Measurements from ENCODE around the gene PTGES2.
"Not testable (repeated sequence)": the region's sequence is repeated elsewhere in the genome, so short reads cannot be mapped to it uniquely, and the experiment has no call there.

PTGES2 gene

DNA sequence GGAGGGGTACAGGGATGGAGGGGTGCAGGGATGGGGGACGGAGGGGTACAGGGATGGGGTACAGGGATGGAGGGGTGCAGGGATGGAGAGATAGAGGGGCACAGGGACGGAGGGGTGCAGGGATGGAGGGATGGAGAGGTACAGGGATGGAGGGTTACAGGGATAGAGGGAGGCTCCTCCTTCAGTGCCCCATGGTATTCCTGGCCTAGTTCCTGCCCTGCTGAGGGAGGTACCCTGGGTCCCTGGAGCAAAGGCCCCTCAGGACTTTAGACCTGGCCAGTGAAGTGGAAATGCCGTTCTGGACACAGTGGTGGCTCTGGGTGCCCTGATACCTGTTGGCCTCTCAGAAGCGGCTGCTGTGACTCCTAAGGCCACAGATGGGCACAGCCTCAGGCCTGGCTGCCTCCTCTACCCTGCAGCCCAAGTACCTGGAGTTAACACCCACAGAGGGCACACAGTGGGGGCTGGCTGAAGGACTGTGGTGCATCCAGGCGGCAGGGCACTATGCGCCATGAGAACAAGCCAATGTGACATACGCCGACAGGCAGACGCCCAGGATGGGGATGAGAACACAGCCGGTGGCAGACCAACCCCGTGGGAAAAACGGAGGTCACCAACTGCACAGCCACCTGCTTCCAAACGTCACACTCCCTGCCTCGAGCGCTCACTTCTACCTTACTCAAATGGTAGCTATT lies 8.4 kb downstream of the PTGES2 start:
- no peak for DNase-seq

DNA sequence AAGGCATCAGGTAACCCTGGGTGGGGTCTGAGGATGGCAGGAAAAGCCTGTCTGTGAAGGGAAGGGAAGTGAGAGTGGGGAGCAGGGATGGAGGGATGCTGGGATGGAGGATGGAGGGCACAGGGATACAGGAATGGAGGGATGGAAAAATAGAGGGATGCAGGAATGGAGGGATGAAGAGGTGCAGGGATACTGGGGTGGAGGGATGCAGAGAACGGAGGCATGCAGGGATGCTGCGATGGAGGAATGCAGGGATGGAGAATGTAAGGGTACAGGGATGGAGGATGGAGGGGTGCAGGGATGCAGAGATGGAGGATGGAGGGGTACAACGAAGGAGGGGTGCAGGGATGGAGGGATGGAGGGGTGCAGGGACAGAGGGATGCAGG lies 9.1 kb downstream of the PTGES2 start:
- no peak for DNase-seq

DNA sequence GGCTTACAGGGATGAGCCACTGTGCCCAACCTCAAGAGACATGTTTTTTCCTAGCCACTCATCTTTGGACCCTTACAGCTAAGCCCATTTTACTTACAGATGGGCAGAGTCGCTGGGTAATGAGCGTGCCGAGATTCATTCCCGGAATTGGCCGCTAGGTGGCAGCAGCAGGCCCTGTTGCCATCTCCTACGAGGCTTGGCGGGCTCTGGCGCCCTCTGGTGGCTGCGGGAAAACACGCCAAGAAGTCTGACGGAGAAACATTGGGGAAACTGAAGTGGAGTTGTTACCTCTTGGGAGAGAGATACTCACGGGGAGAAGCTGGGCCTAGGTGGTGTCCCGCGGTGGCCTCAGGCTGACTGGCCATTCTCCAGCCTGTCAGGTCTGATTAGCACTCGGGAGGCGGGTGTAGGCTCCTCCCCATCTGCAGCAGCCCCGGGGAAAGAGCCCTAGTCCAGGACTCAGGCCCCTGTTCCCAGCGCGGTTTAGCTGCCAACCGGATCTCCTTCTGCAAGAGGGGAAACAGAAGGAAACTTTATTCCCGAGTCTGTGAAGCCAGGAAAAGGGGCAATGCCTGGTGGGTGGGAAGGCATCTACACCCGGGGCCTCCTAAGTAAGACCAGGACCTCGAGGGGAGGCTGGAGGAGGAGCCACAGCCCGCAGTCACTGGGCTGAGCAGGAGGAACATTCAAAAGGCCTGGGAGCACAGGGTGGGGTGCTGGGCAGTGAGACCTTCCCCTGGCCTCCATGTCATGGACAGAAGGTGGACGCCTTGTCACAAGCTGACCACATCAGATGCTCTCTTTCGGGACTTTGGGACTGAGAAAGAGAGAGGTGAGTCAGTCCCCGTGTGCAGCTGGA lies 9.7 kb downstream of the PTGES2 start:
- DNase-seq, result peak; percentile 77

DNA sequence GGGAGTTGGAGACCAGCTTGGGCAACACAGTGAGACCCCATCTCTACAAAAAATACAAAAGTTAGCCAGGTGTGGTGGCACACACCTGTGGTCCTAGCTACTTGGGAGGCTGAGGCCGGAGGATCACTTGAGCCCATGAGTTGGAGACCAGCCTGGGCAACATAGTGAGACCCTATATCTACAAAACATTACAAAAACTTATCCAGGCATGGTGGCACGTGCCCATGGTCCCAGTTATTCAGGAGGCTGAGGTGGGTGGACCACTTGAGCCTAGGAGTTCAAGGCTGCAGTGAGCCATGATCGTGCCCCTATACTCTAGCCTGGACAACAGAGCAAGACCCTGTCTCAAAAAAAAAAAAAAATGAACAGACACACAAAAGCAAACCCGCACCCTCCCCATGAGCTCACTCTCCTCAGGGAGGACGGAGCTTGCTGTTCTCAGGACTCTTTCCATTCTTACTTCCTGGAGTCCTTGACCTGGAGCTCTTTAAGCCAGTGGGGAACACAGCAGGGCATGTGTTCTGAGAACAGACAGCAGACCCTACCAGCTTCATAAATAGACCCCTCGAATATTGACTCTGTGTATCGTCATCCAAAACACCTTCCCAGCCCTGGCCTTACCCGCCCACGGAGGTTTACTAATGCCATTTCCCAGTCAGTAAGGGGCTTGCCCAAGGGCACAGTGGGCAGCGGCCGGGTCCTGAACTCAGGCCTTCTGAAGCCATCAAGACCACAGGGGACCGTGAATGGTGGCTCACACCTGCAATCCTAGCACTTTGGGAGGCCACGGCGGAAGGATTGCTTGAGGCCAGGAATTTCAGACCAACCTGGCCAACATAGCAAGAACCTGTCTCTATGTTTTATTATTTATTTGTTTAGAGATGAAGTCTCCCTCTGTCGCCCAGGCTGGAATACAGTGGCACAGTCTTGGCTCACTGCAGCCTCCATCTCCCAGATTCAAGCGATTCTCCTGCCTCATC lies 11.1 kb downstream of the PTGES2 start:
- no peak for DNase-seq

DNA sequence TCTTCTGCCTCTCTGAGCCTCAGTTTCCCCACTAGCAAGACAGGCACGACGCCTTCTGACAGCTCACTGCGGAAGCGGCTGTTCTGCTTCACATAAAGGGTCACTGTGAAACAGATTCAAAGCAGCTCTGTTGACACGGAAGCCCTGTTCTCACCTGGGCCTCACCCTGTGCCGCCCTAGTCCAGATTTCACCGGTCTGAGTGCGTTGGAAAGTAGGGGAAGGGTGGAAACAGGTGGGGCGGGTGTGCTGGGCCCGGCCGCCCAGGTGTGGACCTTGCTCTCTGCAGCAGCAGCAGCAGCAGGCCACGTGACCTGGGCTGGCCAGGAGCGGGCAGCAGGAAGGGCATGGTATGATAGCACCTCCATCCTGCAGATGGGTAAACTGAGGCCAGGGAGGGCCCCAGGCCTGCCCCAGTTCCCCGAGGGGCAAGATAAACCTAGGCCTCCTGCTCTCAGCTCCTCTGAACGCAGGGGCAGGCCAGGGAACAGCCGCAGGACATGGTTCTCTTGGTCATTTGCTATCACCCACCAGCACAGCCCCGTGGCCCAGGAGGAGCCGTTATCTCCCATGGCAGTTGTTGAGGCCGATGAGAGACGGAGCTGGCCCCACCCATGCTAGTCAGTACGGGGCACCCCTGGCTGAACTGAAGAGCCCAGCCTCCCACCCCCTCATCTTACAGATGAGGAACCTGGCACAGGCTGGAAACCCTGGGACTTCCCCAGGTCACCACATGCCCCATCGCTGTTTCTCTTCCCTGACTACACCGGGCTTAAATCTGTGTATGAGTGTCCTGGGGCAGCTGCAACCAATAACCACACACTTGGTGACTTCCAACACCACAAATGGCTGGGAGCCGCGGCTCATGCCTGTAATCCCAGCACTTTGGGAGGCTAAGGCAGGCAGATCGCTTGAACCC lies 12.1 kb downstream of the PTGES2 start:
- DNase-seq, result no peak

DNA sequence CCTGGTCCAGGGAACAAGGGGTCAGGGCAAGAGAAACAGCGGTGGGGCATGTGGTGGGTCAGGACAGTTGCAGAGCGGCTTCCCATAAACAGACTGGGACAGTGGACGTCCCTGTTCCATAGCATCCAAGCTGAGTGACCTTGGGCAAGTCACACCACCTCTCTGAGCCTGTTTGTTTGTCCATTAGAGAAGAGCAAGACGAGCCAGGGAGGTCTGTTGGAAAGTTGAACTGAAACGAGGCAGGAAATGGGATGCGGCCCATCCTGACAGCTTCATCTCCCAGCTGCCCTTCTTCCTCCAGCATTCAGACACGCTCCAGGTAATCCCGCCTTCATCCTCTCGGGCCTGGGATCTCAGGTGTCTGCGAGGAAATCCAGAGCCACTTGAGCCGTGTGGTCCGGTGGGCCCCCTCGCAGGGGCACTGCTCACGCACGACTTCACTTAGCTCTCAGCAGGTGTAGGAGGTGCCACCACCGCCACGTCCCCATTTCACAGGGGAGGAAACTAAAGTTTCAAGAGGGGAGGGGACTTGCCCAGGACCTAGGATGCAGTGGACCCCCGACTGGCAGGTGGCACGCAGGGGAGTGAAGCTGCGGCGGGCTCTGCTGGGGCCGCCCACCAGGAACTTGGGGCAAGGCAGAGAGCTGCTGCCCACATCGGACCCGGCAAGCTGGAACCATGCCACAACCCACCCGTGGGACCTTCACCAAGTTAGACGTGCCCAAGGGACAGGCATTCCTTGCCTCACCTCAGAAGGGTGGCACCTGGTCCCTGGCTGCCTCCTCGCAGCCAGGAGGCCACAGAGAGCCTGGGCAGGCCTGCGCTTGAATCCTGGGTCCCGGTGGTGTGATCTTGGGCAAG lies 13.0 kb downstream of the PTGES2 start:
- no peak for DNase-seq

DNA sequence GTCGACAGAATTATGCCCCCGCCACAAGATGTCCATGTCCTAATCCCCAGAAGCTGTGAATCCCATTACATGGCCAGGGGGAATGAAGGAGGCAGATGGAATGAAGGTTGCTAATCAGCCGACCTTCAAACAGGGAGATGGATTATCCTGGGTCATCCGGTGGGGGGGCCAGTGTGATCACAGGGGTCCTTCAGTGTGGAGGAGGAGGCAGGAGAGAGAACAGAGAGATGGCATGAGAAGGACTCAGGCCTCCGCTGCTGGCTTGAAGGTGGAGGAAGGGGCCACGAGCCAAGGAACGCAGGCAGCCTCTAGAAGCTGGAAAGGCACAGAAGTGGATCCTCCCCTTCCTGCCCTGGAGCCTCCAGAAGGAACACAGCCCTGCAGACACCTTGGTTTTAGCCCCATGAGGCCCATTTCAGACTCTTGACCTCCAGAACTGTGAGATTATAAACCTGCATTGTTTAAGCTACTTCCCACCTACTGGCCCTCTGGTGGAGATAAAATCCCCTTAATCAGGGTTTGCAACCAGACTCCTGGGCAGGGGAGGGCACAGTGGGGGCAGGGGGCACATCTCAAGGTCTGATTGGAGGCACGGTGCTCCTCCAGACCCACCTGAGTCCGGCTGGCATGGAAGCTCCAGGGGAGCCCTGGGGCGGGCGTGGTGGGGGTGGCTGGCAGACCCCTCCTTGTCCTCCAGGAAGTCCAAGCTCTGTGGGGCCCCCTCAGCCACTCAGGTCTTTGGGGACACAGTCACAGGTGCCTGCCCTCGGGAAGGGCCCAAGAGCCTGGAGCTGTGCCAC lies 13.8 kb downstream of the PTGES2 start:
- no peak for DNase-seq

DNA sequence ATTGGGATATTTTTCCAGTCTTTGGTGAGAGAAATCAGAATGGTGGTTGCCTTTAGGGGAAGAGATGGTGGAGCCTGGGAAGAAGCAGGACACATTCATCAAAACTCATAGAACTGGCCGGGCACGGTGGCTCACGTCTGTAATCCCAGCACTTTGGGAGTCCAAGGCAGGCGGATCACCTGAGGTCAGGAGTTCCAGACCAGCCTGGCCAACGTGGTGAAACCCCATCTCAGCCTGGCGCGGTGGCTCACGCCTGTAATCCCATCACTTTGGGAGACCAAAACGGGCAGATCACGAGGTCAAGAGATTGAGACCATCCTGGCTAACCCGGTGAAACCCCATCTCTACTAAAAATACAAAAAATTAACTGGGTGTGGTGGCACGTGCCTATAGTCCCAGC lies 15.8 kb downstream of the PTGES2 start:
- not testable (repeated sequence) for DNase-seq

DNA sequence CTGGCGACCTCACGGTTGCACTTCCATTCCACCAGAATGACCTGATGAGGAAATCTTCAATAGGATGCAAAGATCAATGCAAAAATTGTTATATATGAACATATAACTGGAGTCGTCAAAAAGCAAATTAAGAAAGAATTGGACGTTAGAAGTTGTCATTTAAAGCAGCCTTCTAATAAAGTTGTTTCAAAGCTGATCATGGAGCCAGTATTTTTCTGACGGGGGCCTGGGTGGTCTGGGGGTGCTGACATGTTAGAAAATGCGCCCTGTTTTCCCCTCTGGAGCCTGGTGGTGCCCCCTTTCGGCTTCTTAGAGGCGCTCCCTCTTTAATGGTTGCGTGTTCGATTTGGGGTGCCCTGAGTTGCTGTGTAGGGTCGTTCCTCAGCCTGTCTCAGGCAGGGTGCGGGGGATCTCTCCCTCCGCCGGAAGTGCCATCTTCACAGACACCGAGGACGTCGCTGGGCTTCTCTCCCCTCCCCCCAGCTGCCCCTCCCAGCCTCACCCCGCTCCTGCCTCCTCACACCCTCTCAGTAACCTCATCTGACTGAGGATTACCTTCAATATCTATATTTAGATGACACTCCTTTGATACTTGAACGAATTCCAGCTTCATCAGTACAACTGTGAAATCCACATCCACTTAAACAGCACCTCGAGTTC lies 18.3 kb downstream of the PTGES2 start:
- DNase-seq, result no peak

DNA sequence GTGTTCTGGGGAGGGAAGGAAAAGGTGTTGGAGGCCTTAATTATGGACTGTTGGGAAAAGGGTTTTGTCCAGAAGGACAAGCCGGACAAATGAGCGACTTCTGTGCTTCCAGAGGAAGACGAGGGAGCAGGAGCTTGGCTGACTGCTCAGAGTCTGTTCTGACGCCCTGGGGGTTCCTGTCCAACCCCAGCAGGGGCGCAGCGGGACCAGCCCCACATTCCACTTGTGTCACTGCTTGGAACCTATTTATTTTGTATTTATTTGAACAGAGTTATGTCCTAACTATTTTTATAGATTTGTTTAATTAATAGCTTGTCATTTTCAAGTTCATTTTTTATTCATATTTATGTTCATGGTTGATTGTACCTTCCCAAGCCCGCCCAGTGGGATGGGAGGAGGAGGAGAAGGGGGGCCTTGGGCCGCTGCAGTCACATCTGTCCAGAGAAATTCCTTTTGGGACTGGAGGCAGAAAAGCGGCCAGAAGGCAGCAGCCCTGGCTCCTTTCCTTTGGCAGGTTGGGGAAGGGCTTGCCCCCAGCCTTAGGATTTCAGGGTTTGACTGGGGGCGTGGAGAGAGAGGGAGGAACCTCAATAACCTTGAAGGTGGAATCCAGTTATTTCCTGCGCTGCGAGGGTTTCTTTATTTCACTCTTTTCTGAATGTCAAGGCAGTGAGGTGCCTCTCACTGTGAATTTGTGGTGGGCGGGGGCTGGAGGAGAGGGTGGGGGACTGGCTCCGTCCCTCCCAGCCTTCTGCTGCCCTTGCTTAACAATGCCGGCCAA lies 19.1 kb downstream of the PTGES2 start:
- no peak for DNase-seq

DNA sequence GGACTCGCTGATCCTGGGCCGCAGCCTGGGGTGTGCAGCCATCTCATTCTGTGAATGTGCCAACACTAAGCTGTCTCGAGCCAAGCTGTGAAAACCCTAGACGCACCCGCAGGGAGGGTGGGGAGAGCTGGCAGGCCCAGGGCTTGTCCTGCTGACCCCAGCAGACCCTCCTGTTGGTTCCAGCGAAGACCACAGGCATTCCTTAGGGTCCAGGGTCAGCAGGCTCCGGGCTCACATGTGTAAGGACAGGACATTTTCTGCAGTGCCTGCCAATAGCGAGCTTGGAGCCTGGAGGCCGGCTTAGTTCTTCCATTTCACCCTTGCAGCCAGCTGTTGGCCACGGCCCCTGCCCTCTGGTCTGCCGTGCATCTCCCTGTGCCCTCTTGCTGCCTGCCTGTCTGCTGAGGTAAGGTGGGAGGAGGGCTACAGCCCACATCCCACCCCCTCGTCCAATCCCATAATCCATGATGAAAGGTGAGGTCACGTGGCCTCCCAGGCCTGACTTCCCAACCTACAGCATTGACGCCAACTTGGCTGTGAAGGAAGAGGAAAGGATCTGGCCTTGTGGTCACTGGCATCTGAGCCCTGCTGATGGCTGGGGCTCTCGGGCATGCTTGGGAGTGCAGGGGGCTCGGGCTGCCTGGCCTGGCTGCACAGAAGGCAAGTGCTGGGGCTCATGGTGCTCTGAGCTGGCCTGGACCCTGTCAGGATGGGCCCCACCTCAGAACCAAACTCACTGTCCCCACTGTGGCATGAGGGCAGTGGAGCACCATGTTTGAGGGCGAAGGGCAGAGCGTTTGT lies 19.9 kb downstream of the PTGES2 start:
- no peak for DNase-seq

DNA sequence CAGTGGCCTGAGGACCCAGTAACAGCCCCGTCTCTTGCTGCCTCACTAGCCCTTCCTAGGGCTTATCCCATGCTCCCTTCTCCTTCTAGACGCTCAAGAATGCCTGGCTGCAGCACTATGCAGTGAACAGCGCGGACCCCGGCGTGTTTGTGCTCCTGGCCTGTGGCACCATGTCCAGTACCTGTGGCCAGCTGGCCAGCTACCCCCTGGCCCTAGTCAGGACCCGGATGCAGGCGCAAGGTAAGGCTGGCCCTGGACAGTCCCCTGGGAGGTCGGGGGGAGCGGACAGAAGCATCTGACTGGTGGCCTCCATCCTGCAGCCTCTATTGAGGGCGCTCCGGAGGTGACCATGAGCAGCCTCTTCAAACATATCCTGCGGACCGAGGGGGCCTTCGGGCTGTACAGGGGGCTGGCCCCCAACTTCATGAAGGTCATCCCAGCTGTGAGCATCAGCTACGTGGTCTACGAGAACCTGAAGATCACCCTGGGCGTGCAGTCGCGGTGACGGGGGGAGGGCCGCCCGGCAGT lies 20.5 kb downstream of the PTGES2 start:
- no peak for DNase-seq

DNA sequence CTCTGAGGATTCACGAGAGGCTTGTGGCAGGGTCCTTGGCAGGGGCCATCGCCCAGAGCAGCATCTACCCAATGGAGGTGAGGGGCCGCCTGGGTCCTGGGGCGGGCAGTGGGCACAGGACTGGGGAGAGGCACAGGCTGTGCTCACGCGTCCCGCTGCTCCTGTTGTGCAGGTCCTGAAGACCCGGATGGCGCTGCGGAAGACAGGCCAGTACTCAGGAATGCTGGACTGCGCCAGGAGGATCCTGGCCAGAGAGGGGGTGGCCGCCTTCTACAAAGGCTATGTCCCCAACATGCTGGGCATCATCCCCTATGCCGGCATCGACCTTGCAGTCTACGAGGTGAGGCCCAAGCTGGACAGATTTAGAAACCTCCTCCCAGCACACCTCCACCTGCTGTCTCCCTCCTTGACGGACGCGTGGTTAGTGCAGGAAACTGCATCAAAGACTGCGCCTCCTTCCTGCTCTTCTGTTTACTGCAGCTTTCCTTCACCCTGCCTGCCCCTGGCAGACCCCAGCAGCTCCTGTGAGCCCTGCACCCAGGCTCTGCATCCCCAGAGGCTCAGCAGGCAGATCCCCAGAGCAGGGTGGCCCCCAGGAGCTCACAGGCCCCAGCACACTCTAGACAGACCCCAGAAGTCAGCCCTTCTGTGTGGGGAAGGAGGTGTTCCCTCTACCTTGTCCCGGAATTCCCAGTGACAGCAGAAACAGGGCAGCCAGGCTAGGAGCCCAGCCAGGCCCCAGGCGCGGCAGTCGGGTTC lies 21.2 kb downstream of the PTGES2 start:
- DNase-seq, result no peak

DNA sequence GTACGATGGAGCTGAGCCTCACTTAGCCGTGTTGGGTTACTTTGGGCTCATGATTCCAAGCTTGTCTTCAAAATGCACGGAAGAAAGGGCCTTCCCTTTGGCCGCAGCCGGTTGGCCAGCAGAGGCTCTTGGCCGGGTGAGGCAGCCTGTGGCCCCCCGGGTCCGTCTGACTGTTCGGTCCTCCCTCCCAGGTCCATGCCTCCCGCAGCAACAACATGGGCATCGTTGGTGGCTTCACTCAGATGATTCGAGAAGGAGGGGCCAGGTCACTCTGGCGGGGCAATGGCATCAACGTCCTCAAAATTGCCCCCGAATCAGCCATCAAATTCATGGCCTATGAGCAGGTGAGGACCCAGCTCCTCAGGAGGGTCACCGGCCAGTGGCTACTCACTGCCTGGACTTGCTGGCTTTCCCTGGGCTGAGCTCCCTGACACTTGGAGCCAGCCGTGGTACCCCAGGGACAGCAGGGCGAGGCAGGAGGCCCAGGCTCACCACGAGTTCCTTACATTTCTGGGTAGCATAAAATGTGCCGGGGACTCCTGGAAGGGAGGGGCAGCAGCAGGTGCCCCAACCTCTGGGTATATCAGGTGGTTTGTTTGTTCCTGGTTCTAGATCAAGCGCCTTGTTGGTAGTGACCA lies 21.9 kb downstream of the PTGES2 start:
- DNase-seq, result no peak

DNA sequence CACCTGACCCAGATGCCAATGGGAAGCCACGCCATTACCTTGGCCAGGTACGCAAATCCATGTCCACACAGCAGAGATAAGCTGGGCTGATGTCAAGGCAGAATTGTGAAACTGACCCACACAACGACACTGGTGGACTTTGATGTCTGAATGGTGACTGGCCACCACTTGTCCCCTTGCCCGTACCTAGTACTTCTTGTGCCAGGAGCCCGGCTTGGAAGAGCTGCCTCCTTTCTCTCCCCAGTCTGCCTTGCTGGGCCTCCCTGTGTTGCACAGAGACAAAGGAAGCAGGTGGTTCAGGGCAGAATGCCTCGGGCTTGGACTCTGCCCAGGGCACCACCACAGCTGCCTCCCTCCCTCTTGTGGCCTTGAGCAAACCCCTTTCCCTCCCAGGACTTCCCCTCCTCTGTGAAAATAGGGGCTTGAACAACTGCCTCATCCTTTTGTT lies 23.3 kb downstream of the PTGES2 start:
- DNase-seq, result no peak

DNA sequence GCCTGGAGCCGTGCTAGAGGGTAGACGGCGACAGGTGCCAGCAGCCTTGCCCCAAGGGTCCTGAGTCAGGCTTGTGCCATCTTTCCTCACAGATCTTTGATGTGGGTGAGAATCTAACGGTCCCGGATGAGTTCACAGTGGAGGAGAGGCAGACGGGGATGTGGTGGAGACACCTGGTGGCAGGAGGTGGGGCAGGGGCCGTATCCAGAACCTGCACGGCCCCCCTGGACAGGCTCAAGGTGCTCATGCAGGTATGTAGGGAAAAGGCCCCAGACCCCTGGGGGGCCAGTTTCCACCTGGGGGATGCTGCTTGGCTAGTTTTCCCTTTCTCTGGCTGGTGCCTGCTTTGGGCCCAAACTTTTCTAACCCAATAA lies 24.0 kb downstream of the PTGES2 start:
- DNase-seq, result no peak
